Fibroblast of gingiva (primary cell): Measurements from ENCODE around the gene KRT14.
"Not testable (repeated sequence)": the region's sequence is repeated elsewhere in the genome, so short reads cannot be mapped to it uniquely, and the experiment has no call there.

Experiments used
- DNase-seq: peaks from one replicate; pipeline ENCODE4 v3.0.0-alpha.2; 2011; ENCODE audit warnings: low read depth

The KRT14 gene

GRCh38 chr17:41547921-41548843 lies 38.5 kb downstream of the KRT14 start:
- DNase-seq, result peak; percentile 91

DNA sequence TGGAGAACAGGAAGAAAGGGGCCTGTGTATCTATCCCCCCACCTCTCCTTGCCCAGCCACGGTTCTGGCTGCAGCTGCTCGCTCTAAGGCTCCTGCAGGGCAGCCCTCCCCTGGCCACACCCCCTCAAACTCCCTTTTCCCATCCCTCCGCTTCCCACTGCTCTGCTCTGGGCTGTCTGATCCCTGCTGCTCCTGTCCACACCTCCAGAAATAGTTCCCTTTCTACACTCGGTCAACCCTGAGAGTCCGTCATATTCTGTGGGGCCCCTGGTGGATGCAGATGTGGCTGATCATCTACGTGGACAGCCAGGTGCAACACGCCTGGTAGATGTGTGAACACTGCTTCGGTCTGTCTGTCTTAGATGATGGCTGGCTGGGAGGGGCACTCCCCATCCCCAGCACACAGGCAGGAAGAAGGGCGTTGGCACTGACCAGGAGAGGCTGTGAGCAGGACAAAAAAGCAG lies 39.3 kb downstream of the KRT14 start:
- no peak for DNase-seq

DNA sequence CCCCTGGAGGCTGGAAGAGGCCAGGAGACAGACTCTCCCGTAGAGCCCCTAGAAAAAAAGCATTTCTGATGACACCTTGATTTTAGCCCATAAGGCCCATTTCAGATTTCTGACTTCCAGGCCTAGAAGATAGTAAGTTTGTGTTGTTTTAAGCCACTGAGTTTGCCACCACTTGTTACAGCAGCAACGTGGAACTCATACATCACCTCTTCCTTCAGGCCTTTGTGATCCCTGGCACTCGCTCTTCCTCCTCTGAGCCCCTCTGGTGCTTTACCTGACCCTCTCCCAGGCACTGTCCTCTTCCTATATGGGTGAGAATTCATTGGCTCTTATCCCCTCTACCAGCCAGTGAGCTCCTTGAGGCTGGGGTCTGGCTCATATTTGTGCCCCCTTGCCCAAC lies 39.9 kb downstream of the KRT14 start:
- no peak for DNase-seq

DNA sequence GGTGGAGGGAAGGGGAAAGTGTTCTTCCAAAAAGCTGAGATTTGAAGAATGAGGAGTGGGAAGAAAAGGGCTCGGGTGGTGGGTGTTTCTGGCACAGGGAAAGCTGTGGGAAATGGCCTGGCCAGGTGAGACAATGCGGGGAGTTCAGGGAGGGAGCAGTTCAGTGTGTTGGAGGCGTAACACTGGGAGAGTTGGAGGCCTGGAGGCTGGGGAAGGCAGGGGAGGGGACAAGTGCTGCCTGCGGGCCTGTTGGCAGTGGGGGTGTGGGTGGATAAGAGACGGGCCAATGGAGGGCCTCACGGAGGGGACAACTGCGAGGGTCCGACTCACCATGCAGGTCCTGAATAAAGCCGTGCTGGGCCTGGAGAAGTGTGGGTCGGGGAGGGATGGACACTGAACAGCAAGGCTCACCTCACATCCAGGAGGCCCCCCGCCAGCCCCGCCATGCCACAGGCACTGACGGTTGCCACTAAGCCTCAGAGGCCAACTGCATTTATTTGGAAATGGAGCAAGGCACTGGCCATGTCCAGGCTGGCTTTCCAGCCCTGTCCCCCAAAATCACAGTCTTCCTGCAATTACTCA lies 40.8 kb downstream of the KRT14 start:
- DNase-seq, result no peak

GRCh38 chr17:41544935-41545334 lies 41.8 kb downstream of the KRT14 start:
- DNase-seq, result no peak

- no peak for DNase-seq
Measured at GRCh38 chr17:41544491-41544892, 42.2 kb downstream of the KRT14 start.

- not testable (repeated sequence) for DNase-seq
Measured at GRCh38 chr17:41542786-41543185, 43.9 kb downstream of the KRT14 start.

GRCh38 chr17:41542357-41542756 lies 44.3 kb downstream of the KRT14 start:
- no peak for DNase-seq

DNA sequence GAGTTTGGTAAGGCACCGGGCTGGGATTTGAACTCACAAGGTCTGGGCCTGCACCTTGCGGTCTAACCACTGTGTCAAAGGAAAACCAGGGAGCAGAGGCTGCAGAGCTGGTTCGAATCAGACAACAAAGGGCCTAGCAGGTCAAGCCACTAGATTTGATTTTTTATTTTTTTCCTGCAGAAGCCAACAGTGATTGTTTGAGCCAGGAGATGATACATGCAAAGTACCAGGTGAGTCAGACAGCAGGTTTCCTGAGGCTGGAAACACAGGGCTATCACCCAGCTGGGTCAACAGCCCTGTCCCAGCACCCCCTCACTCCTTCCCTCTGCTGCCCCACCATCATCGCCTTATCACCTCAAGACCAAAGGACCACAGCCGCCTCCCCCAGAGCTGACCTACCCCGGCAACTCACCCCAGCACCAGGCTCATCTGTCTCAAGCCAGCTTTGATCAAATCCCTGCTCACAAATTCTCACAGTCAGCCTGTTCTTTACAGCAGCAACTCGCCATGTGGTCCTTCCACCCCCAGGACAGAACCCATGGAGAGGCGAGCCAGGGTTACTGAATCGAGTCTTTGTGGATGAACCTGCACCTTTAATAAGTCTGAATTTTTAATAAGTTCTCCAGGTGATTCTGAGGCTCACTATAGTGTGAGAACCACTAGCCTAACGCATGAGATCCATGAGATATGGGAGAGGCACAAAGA lies 45.6 kb downstream of the KRT14 start:
- DNase-seq, result no peak

GRCh38 chr17:41539979-41540701 lies 46.6 kb downstream of the KRT14 start:
- DNase-seq, result no peak

- no peak for DNase-seq
Measured at GRCh38 chr17:41539071-41539492, 47.6 kb downstream of the KRT14 start.

DNA sequence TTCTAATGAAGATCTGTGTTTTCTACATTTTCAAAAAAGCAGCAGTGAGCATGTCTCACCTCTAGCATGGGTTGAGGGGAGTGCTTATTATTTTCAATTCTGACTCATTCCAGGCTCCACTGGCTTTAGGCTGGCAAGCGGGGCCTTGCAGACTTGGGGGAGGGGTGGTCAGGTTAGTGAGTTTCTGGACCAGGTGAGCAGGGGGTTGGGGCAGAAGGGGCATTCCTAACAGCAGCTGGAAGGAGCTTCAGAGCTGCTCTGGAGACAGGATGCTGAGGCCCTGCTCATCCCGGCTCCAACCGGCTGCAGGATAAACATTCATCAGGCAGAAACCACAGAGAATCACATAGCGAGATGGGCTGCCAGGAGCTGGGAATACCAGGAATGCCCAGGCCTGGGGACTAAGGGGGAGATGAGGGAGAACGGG lies 48.1 kb downstream of the KRT14 start:
- no peak for DNase-seq

DNA sequence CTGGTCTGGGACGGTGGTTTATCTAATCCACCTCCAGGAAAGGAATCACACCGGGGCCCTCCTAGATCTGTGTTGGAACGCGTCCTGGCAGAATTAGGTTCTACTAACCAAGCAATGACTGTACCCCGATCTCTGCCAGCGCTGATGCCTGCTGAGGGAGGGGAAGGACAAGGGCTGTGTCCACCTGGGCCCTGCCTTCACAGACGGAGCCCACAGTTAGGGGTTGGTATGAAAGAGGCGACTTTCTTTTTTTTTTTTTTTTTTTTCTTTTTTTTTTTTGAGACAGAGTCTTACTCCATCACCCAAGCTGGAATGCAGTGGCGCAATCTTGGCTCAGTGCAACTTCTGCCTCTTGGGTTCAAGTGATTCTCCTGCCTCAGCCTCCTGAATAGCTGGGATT lies 48.7 kb downstream of the KRT14 start:
- peak; percentile 31 for DNase-seq

DNA sequence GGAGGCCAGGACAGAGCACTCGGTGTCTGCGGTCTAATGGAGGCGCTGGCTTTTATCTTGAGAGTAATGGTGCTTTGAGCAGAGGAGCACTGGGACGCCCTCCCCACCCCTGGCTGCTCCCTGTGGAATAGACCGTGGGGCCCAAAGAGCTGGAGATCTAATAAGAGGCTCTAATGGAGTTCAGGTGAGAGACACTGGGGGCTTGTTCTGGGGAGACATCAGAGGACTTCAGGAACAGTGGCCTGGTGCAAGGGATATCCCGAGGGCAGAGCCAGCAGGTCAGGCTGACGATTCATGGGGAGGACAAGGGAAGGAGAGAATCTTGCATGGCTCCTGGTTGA lies 49.1 kb downstream of the KRT14 start:
- no peak for DNase-seq

DNA sequence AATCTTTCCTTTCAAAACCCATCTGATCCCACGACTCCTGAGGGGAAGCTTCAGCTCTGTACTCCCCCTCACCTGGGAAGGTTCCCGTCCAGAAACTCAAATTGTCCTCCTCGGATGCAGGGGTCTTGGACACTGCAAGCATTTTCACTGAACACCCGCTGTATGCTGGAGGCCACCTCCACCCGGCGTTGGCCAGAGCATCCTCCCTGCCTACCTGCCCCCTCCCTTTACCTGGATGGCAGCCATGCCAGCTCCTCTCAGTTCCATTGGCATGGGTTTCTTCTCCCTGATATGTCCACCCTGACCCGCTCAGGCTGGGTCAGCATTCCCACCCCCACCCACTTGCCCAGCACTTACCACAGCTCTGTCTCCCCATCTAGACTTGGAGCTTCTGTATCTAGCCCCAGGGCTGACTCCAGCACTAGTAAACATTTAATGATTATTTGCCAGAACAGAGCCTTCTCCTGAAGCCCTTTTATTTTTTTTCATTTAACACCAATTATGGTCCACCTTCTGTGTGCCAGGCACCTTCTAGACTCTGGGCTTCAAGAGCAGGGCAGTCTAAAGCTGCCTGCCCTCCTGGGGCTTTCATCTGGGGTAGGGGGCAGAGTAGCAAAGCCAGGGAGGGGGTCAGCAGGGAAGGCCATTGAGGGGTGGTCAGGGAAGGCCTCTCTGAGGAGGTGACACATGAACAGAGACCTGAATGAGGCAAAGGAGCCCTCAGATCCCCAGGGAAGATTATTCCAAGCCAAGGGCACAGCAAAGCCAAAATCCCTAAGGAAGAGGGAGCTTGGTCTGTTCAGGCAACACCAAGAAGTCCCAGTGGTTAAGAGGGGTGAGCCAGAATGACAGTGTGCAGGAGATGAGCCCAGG lies 49.7 kb downstream of the KRT14 start:
- DNase-seq, result no peak

DNA sequence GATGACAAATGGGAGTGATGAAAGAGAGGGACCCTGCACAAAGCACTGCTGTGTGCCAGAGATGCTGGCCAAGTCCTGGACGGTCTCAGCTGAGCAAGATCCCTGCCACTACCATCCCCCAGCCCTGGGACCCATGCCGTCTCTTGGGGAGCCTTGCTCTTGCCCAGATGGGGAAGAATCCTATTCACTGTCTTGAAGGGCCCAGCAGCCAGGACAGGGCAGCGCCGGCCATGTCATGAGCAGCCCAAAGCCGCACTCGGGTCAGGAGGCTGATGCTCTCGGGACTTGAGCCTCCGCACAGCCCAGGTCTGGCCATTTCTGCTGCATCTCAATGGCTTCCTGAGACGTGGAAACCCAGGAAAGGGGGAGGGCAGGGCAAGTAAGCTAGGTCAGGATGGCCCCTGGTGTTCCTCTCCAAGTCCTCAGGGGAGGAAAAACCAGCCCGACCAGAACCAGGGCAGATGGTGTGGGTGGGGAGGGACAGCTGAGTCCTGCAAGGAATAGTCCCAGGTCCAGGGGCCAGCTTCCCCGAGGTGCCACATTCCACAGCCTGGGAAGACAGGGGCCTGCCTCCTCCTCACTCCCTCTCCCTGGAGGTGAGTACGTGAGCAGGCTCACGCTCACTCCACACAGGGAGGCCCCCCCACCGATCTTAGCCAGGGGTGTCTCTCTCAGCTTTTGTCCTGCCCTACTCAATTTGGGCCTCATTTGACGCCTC lies 50.8 kb downstream of the KRT14 start:
- no peak for DNase-seq

- no peak for DNase-seq
Measured at GRCh38 chr17:41534899-41535546, 51.7 kb downstream of the KRT14 start.

GRCh38 chr17:41533613-41534012 lies 53.1 kb downstream of the KRT14 start:
- no peak for DNase-seq

- no peak for DNase-seq
Measured at GRCh38 chr17:41532947-41533570, 53.6 kb downstream of the KRT14 start.
